MCF 10A (cell line): Measurements from ENCODE around the gene SMIM44. TPM values are rescaled to one million over a fixed set of nuclear protein-coding genes. Genes with fewer than 3 reads are reported as not detected.

Experiments
- BruUV-seq: library from RNA; stranded (reverse); fragments of 400-500 nt; replicated peaks from 2 replicates; lab custom pipeline; 2021; lab: Mats Ljungman, UMichigan
- CTCF ChIA-PET: fragments of 300-600 bp; sonication (Branson Sonifier 250); formaldehyde crosslinking; extraction: SDS; loops from one replicate; lab custom pipeline; 2021; ENCODE audit warnings: antibody characterized with exemption, inconsistent platforms; lab: Yijun Ruan, JAX
- POLR2A ChIA-PET: fragments of 300-600, 350-650 bp; sonication (Branson Sonifier 250); formaldehyde crosslinking; extraction: SDS; loops from one replicate; lab custom pipeline; 2020; ENCODE audit warnings: antibody characterized with exemption, inconsistent platforms; lab: Yijun Ruan, JAX
- DNase-seq: peaks from one replicate; pipeline ENCODE4 v3.0.0-alpha.2; 2018; ENCODE audit not compliant: unreplicated experiment
- H3K27ac Mint-ChIP-seq: one replicate; pipeline ENCODE4 v1.8.0; 2022; ENCODE audit warnings: mild to moderate bottlenecking, low read depth, mixed read lengths; ENCODE audit not compliant: unreplicated experiment
- H3K27me3 Mint-ChIP-seq: one replicate; pipeline ENCODE4 v1.8.0; 2022; ENCODE audit warnings: mixed read lengths; ENCODE audit not compliant: insufficient read depth, unreplicated experiment
- H3K36me3 Mint-ChIP-seq: one replicate; pipeline ENCODE4 v1.8.0; 2022; ENCODE audit warnings: mild to moderate bottlenecking, moderate library complexity, mixed read lengths; ENCODE audit not compliant: insufficient read depth, unreplicated experiment
- H3K4me1 Mint-ChIP-seq: one replicate; pipeline ENCODE4 v1.8.0; 2022; ENCODE audit warnings: mixed read lengths; ENCODE audit not compliant: insufficient read depth, unreplicated experiment
- H3K4me3 Mint-ChIP-seq: one replicate; pipeline ENCODE4 v1.8.0; 2022; ENCODE audit warnings: mild to moderate bottlenecking, moderate library complexity, mixed read lengths; ENCODE audit not compliant: unreplicated experiment
- H3K9me3 Mint-ChIP-seq: one replicate; pipeline ENCODE4 v1.8.0; 2022; ENCODE audit warnings: mixed read lengths; ENCODE audit not compliant: unreplicated experiment
- intact Hi-C: fragments of 100-400 bp; cut with micrococcal nuclease; formaldehyde crosslinking; loops from 2 replicates; pipeline ENCODE4 v1.14.1; 2022
- total RNA-seq: library from RNA; stranded (reverse); gene quantifications from 2 replicates; pipeline ENCODE4 v1.2.3, GENCODE V29; 2022
- TF ChIP-seq, protein P1 (sequence below): fragments of 200-600 bp; IDR thresholded peaks from one replicate; pipeline ENCODE4 v1.8.0; 2022; ENCODE audit warnings: antibody characterized with exemption, mild to moderate bottlenecking; ENCODE audit not compliant: unreplicated experiment

Gene SMIM44
- total RNA-seq, 1 experiment from 2014 or later: not detected

DNA sequence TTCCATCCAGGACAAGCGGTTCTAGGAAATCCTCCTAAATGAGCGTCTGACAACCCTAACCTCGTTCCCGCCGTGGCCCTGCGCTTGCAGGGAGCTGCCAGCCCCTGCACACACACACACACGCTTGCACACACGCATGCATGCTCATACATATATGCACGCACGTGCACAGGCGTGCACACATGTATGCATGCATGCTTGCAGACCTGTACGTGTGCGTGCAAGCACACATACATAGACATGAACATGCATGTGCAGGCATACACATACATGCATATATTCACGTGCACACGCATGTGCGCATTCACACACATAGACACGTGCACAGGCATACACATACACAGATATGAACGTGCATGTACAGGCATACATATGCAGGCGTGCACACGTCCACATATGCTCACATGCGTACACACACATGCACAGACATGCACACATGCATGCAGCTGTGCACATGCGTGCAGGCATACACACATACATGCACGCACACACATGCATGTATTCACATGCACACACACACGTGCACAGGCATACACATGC, 38.5 kb downstream of the SMIM44 start:
- no peaks in the 10 kb centered on the region for H3K27me3 Mint-ChIP-seq
- no peaks in the 10 kb centered on the region for H3K9me3 Mint-ChIP-seq
- no peaks in the 10 kb centered on the region for H3K4me1 Mint-ChIP-seq
- H3K27ac Mint-ChIP-seq: no peak overlapping the region
- ChIA-PET POLR2A (interaction anchor here (0.5 to 0.6 kb wide), 2 partner anchors 123 to 1671 kb away, joined by 3 to 4 read pairs; no protein-coding TSS in a partner anchor), CTCF (no interaction called here)
- H3K36me3 Mint-ChIP-seq: peaks cover 94% of the 10 kb centered on the region
- H3K4me3 Mint-ChIP-seq: no peak overlapping the region
- no TSS peak for BruUV-seq
- intact Hi-C loops: no loop called here
- no peak for DNase-seq
- TF ChIP-seq, protein P1, sequence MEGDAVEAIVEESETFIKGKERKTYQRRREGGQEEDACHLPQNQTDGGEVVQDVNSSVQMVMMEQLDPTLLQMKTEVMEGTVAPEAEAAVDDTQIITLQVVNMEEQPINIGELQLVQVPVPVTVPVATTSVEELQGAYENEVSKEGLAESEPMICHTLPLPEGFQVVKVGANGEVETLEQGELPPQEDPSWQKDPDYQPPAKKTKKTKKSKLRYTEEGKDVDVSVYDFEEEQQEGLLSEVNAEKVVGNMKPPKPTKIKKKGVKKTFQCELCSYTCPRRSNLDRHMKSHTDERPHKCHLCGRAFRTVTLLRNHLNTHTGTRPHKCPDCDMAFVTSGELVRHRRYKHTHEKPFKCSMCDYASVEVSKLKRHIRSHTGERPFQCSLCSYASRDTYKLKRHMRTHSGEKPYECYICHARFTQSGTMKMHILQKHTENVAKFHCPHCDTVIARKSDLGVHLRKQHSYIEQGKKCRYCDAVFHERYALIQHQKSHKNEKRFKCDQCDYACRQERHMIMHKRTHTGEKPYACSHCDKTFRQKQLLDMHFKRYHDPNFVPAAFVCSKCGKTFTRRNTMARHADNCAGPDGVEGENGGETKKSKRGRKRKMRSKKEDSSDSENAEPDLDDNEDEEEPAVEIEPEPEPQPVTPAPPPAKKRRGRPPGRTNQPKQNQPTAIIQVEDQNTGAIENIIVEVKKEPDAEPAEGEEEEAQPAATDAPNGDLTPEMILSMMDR: no peak

DNA sequence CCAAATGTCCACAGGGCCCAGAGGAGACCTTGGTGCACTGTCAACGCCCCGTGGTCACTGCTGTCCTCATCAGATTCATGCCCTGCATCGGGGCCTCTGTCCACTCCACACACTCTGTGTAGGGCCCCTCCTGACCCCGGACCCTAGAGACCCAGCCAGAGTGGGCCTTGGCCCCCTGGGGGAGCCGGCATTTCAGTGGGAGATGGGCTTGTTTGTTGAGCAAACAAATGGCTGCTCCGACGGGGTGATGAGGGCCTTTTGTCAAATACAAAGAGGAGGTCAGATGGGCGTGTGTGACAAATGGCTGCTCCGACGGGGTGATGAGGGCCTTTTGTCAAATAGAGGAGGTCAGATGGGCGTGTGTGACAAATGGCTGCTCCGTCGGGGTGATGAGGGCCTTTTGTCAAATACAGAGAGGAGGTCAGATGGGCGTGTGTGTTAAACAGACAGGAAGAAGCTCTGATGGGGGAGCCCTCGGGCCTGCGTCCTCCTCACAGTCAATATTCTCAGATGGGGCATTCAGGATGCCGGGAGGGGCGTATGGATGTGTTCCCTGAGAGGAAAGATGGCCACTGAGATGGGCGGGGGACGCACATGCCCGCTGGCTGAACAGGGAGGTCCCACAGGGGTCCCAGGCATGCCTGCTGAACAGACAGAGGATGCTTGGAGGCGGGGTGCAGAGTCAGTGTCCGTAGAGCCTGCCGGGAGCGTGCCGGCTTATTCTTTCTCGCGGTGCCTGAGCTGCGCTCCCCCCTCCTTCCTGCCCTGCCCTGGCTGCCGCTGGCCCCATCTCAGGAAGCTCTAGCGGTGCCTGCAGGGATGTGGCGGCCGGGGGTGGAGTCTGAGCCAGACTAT, 39.2 kb downstream of the SMIM44 start:
- DNase-seq: no peak
- Mint-ChIP-seq H3K4me3 (no peak overlapping the region), H3K4me1 (no peaks in the 10 kb centered on the region), H3K27ac (no peak overlapping the region), H3K9me3 (no peaks in the 10 kb centered on the region), H3K27me3 (no peaks in the 10 kb centered on the region), H3K36me3 (peaks cover 92% of the 10 kb centered on the region)
- ChIA-PET POLR2A (interaction anchor here (0.5 kb wide), 1 partner anchor 124 kb away, joined by 4 read pairs; no protein-coding TSS in a partner anchor), CTCF (no interaction called here)
- BruUV-seq: no TSS peak
- TF ChIP-seq, protein P1: no peak
- intact Hi-C loops: no loop called here

DNA sequence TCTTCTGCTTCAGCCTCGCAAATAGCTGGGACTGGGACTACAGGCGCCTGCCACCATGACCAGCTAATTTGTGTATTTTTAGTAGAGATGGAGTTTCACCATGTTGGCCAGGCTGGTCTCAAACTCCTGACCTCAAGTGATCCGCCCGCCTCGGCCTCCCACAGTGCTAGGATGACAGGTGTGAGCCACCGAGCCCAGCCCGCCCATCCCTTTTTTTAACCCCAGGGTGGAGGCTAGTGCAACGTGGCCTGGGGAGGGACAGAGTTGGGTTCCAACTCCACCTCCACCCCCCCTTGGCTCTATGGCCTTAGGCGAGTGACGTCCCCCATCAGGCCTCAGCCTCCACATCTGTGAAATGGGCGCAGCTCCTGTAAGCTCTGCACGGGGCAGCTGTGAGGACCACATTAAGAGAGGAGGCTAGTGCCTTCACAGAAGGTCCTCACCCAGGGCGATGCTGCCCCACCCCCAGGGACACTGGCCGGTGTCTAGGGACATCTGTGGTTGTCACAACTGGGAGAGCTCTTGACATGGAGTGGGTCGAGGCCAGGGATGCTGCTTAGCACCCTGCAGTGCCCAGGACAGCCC, 40.7 kb downstream of the SMIM44 start:
- TF ChIP-seq, protein P1: no peak
- H3K27me3 Mint-ChIP-seq: no peaks in the 10 kb centered on the region
- no peak overlapping the region for H3K4me3 Mint-ChIP-seq
- CTCF ChIA-PET: interaction anchor here (0.6 to 0.9 kb wide), 3 partner anchors 25 to 125 kb away, joined by 3 read pairs; no protein-coding TSS in a partner anchor
- no peak overlapping the region for H3K27ac Mint-ChIP-seq
- POLR2A ChIA-PET: interaction anchor here (1.5 kb wide), 1 partner anchor 77 kb away, joined by 3 read pairs; no protein-coding TSS in a partner anchor
- no peaks in the 10 kb centered on the region for H3K4me1 Mint-ChIP-seq
- peaks cover 92% of the 10 kb centered on the region for H3K36me3 Mint-ChIP-seq
- H3K9me3 Mint-ChIP-seq: no peaks in the 10 kb centered on the region
- DNase-seq: no peak
- no TSS peak for BruUV-seq
- intact Hi-C loops: no loop called here

DNA sequence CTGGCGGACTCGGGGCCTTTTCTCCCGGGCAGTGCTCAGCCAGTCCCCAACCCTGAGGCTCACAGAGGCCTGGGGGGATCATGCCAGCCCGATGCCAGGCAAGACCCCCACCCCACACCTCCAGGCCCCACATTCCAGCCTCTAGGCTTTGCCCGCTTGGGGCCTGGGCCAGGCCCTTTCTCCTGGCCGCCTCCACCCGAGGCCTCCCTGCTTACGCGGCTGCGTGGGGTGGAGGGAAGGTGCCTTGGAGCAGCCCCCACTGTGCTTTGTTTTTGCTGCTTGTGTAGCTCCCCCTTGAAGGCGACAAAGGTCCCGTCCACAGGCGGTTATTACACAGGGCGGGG, 41.3 kb downstream of the SMIM44 start:
- no peak for DNase-seq
- CTCF ChIA-PET: interaction anchor here (0.7 to 1.9 kb wide), 4 partner anchors 12 to 137 kb away, joined by 3 to 5 read pairs (median 4); no protein-coding TSS in a partner anchor
- no peak overlapping the region for H3K4me3 Mint-ChIP-seq
- H3K36me3 Mint-ChIP-seq: peaks cover 97% of the 10 kb centered on the region
- POLR2A ChIA-PET: interaction anchor here (1.5 kb wide), 1 partner anchor 77 kb away, joined by 3 read pairs; no protein-coding TSS in a partner anchor
- H3K27me3 Mint-ChIP-seq: no peaks in the 10 kb centered on the region
- intact Hi-C loops: no loop called here
- no peaks in the 10 kb centered on the region for H3K4me1 Mint-ChIP-seq
- no peak overlapping the region for H3K27ac Mint-ChIP-seq
- TF ChIP-seq, protein P1: no peak
- no peaks in the 10 kb centered on the region for H3K9me3 Mint-ChIP-seq
- no TSS peak for BruUV-seq
